NOMO-1 (cell line): ENCODE results near the gene MRPL14.
"Not testable (repeated sequence)": the region's sequence is repeated elsewhere in the genome, so short reads cannot be mapped to it uniquely, and the experiment has no call there.

ENCODE experiments used
- DNase-seq, 2 experiments: peaks; one replicate each; lab custom pipeline; 2025; ENCODE audit not compliant: unreplicated experiment in 2 of 2; lab: John Stamatoyannopoulos, UW

The MRPL14 gene

DNA sequence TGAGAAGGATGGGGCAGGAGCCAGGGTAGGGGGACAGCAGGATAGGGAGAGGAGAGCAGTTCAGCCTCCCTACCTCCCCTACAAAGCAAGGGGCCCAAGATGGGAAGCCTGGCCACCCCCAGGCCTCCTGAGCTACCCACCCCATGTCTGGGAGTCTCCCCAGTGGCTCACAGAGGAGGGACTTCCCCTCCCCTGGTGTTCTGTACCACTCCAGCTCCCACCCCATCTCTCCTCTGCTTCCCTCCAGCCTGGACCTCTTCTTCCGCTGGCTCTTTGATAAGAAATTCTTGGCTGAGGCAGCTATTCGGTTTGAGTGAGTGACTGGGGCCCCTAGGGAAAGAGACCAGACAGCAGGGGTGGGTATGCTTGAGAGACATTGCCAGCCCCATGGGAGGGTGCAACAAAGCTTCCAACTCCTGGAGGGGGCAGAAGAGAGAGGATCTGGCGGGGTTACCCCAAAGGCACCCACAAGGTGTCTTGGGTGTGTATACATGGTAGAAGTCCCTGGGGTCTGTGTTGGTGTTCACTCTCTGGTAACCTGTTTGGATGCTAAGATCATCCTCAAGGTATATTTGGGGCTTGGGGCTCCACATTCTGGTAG, 23.2 kb upstream of the MRPL14 start:
- no peak for DNase-seq

DNA sequence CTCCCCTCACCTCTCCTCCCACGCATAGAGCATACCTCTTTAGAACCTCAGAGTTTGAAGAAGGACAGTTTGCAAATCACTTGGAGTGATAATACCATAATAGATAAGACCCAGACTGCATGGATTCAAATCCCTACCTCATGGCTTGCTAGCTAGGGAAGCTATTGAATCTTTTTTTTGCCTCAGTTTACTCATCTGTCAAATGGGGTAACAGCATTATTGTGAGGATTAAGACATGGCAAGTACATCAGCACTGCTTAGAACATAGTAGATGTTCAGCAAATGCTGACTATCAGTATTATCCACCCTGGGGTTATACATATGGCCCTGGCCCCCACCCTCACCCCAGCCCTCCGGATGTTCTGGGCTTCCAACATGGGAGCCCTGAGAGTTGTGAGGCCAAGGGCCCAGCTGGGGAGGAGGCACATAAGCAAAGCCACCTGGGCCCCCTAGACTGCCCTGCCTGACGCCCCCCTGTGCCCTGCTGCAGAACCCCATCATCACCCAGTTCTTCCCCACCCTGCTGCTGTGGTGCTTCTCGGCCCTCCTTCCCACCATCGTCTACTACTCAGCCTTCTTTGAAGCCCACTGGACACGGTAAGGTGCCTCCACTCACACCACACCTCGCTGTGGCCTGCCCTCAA, 22.2 kb upstream of the MRPL14 start:
- DNase-seq = no peak

DNA sequence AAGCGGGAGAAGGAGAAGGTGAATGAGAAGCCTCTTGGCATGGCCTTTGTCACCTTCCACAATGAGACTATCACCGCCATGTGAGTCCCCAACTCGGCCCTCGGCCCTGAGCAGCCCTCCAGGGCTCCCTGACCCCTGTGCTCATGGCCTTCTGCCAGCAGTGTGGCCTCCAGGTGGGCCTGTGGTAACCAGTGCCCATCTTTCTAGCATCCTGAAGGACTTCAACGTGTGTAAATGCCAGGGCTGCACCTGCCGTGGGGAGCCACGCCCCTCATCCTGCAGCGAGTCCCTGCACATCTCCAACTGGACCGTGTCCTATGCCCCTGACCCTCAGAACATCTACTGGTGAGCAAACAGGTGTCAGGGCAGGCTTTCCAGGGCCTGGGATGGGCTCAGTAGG, 21.1 kb upstream of the MRPL14 start:
- DNase-seq = no peak

DNA sequence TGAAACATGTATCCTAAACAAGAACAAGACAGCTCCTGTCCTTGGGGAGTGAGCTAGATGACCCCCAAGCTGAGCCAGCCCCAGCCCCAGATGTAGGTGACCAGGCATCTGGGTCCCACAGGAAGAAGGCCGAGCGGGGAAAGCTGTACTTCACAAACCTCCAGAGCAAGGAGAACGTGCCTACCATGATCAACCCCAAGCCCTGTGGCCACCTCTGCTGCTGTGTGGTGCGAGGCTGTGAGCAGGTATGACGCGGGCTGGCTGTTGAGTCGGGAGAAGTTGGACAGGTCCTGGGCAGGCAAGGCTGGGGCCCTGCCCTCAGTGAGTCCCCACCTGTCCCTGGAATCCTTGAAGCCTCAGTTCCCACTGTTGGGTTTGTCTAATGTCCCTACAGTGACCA, 20.0 kb upstream of the MRPL14 start:
- DNase-seq = no peak

DNA sequence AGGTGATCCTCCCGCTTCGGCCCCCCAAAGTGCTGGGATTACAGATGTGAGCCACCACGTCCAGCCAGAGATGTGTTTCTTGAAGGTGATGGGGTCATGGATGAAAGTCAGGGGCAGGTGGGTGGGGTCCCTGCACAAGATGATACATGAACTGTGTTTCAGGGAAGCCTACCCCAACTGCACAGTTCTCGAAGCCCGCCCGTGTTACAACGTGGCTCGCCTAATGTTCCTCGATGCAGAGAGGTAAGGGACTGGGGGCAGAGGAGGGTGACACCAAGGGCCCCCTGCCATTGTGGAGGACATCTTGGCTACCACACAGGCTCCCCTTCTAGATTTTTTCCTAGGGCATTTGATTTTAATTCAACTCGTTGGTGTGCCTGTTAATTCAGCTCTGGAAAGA, 19.4 kb upstream of the MRPL14 start:
- no peak for DNase-seq

DNA sequence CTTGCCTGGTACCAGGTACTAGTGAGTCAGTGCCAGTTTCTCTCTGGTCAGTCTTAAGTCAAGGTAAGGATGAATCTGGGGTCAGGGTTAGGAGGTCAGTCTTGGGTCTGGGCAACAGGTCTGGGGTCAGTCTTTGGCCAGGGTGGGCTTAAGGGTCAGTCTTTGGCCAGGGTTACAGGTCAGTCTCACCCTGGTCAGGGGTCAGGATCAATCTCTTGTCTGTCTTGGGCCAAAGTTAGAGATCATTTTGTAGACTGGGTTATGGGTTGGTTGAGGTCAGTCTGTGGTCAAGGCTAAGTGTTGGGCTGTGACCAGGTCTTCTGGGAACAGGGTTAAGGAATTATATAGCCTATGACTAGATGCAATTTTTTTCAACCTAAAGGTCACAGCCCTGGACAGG, 18.6 kb upstream of the MRPL14 start:
- DNase-seq = no peak

DNA sequence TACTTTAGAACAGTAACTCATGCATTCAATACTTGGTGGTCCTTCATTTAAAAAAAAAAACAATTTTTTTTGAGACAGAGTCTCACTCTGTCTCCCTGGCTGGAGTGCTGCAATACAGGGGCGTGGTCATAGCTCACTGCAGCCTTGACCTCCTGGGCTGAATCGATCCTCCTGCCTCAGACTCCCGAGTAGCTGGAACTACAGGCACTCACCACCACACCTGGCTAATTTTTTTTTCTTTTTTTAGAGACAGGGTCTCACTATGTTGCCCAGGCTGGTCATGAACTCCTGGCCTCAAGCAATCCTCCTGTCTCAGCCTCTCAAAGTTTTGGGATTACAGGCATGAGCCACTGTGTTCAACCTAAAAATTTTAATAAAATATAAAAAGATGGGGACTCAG, 17.3 kb upstream of the MRPL14 start:
- not testable (repeated sequence) for DNase-seq

DNA sequence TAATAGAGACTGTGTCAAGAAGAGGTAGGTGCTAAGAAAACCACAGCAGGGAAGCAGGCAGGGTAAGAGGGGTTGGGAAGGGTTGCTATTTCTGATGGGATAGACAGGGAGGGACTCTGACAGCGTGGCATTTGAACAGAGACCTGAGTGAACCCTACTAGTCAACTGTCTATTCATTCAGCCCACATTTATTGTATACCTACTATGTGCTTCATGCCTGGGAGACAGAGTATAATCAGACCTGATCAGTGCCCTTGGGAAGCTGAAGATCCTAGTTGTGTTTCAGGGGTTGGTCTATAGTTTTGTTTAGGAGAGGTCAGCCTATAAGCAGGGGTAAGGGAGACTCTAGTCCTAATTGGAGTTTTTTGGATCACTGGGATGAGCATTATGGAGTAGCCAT, 16.5 kb upstream of the MRPL14 start:
- no peak for DNase-seq

DNA sequence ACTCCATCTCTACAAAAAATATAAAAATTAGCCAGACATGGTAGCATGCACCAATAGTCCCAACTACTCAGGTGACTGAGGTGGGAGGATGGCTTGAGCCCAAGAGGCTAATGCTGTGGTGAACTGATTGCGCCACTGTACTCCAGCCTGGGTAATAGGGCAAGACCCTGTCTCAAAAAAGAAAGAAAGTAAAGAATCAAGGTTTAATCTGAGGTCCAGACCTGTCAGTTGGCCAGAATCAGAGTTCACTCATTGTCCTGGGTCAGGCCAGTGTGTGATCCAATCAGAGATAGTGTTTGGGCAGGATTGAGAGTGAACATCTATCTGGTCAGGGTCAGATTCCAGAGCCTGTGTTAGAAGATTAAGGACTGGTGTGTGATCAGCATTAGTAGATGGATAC, 15.6 kb upstream of the MRPL14 start:
- no peak for DNase-seq

DNA sequence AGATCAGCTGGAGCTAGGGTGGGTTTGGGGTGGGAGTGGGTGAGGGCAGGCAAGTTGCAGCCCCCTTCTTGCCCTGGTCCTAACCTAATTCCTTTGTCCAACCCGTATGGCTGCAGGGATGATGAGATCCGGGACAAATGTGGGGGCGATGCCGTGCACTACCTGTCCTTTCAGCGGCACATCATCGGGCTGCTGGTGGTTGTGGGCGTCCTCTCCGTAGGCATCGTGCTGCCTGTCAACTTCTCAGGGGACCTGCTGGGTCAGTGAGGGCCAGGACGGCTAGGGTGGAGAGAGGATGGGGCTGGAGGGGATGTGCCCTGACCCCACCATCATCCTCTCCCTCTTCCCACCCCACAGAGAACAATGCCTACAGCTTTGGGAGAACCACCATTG, 12.1 kb upstream of the MRPL14 start:
- DNase-seq = no peak

DNA sequence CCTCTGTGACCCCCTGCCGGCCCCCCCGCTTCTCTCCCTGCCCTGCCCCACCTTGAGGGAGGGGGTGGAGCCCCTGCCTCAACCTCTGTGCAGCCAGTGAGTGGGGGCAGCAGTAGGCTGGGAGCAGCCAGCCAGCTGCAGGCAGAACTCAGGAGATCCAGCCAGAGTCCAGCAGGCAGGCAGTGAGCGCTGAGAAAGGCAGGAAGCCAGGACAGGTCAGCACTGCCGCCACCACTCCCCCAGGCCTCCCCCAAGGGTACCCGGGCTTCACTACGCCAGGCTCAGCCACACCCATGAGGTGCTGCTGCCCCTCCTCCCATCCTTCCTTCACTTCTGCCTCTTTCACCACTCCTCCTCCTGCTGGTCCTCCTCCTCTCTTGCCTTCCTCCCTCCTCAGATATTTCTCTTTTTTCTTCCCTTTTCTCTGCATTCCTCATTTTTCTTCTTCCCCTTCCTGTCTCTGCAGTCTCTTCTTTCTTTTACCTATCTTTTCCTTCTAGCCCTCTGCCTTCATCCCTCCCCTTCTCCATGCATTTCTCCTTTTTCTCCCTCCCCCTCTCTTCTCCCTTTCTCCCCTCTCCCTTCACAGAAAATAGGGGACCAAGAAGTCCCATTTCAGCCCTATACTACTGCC, 11.6 kb upstream of the MRPL14 start:
- DNase-seq = peak; percentile 11 to 17

DNA sequence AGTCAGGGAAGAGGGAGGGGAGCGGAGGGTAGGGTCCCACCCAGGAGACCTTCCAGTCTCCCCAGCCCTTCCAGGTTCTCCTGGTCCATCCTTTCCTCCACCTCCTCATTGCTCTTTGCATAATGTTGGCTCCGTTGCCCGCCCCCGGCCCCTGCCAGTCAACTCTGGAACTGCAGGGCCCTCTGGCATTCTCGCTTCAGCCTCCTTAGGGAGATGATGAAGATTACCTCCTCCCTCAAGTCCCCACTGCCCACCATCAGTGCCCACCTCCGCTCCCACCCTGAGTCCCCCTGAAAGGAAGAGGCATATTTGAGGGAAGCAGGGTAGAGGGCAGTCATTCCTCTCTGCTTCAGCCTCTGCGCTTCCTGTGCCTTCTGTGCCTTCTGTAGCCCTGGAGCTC, 8.6 kb upstream of the MRPL14 start:
- no peak for DNase-seq

DNA sequence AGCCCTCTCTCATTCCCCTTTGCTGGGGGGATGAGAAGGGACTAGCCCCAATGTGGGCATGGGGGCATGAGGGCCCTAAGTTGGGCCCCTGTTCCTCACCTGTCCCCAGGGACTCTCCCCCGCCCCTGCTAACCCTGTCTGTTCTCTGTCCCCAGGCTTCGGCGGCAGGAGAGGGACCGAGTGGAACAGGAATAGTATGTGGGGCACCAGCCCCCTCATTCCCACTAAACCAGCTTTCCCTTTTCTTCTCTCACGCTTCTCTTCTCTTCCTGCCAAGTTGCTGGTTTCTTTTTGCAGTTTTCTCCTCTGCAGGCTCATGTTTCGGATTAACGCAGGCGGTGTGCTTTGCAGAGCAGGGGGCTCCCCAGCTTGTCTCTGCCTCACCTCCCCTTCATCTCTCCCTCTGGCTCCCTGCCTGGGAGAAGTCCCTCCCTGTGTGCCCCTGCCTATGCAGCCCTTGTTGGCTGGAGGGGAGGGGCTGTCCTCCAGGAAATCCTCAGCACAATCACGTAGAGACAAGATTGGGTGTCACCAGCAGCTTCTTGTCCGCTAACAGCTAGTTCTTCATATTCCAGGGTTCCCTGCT, 8.0 kb upstream of the MRPL14 start:
- DNase-seq = no peak

DNA sequence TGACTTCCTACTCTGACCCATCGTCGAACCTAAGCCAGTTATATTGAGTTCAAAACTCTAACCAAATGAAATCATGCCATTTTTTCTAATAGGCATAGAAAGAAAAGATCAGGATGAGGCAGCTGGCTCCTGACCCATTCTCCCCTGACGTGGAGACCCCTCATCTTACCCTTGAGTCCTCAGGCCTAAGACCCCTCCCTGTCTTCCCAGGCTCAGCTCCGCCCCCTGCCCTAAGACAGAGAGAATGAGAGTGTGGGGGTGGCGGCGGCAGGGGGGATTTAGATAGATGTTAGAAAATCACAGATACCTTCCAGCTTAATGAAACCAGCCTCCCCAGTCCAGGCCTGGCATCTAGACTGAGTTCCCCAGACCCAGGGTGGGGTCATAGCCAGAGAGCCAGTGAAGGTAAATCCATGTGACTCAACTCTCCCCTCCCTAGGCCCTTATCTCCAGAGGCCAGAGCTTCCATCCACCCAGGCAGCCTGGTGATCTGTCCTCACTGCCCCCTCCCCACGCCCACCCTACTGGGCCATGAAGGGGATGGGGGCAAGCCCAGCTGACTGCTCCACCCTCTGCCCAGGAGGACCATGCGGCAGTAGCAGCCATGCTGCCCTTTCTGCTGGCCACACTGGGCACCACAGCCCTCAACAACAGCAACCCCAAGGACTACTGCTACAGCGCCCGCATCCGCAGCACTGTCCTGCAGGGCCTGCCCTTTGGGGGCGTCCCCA, 6.9 kb upstream of the MRPL14 start:
- no peak for DNase-seq

DNA sequence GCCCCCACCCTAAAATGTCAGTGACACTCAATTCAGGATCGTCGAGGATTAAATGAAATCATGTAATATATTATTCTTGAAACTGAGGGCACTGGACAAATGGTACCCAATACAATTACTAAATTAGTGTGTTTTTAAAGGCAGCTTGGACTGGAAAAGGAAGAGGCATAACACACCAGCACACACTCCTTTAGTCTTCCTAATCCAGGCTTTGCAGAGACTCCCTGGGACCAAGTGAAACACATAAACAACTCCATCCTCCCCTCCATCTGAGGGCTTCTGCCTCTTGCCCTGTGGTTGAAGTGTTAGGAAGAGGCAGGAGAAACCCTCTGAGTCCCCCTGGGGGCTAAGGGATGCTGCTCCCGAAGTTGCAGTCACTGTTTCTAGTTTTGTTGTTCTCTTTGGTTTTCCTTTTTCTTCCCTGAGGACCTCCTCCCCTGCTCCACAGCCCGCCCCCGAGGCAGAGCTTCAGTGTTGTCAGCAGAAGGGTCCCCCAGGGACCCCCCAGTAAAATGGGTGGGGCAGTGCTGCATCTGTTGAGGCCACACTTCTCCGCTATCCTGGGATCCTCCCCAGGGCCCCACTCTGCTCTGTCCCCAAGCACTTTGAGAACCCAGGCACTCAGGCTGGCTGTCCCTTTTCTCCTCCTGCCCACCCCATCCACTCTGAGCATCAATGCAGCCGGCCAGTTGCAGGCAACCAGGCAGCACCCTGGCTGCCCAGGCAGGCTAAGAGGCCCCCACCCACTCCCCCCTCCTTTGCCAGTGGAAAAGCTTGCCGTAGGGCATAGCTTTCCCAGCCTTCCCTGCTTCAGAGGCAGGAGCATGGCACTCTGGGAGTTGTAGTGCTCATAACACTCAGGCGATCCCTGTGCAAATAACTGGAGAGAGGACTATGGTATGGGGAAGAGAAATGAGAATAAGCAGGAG, 6.0 kb upstream of the MRPL14 start:
- DNase-seq = no peak

DNA sequence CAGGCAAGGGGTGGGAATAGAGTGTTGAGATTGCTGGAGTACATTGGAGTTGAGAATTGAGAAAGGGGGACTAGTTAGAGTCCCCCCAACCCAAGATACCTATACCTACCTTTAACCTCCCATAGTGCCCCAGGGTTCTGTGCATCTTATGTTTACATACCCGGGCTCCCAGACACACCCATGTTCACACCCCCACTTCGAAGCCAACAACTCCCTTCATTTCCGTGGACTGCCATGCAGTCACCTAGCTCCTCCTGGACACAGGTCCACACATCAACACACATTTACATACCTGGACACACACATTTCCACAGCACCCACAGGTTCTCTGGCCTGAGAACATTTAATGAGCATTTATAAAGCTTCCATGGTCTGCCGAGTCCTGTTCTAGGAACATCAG, 5.2 kb upstream of the MRPL14 start:
- no peak for DNase-seq

DNA sequence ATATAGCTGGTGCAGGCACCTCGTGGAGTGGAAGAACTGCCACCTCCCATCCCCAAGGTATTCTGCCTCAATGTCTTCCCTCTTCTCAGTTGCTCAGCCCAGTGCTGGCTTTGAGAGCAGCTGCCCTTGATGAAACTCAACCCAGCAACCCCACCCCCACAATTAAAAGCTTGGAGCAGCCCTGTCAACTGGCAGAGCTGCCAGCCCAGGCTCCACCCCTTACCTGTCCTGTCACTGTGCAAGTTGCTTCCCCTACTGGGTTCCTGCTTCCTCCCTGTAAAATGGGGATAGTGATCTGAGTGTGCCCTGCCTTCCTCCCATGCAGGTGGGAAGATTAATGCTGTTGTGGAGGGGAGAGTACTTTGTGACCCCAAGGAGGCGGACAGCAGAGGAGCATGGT, 4.6 kb upstream of the MRPL14 start:
- no peak for DNase-seq

DNA sequence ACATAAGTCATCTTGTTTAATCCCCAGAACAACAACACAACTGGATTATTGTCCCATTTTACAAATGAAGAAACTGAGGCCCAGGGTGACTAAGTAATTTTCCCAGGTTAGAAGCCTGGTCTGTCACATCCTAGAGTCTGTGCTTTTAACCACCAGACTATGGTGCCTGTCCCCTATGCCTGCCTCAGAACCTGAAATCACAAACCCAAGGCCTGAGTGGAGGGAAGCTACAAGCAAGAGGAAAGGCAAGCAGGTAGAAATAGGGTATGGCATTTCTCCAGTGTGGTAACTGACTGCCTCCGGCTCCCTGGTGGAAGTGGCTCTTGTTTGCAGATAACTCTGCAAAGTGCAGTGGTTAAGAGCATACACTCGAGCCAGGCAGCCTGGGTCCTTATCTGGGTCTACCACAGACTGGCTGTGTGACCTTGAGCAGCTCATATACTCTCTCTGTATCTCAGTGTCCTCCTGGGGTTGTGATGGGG, 2.6 kb upstream of the MRPL14 start:
- no peak for DNase-seq

DNA sequence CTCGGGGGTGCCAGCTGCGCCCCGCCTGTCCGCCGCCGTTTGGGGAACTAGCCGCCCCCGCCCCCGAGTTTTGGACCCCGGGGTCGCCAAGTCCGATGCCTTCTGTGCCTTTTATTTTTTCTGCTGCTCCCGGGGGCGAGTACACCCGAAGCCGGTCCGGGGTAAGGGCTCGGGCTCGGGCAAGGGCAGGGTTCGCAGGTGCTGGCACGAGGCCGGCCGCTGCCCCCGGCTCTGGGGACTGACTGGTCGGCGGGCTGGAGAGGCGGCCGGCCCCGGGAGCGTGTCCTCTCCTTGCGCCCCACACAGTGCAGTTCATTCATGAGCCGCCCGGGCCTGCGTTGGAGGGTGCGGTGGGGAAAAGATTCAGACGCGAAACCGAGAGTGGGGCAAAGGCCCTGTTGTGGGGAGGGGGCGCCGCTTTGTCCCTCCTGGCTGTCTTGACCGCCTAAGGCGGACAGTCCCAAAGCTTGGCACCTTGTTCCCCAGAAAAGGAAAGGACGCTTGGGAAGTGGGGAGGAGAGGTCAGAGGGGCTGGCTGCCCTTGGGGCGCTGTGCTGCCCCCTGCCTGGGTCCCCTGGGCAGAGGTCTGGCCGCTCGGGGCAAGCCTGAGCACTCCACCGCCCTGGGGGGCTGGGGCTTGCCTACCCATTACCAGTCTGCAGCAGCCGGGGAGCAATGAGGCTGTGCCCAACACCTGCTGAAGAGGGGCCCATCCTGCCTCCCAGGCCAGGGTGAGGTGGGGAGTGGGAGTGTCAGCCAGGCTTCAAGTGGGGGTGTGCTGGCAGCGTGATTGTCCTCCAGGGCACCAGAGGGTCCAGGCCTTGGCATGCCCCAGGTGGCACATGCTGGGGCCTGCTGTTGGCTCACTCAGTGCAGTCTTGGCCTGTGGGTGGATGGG, 1.0 kb upstream of the MRPL14 start:
- peak; percentile 19 to 33 for DNase-seq
